GM12892 (cell line): Measurements from ENCODE around the gene CWH43. TPM values are rescaled to one million over a fixed set of nuclear protein-coding genes. Genes with fewer than 3 reads are reported as not detected.
"Not testable (repeated sequence)": the region's sequence is repeated elsewhere in the genome, so short reads cannot be mapped to it uniquely, and the experiment has no call there.

ENCODE experiments used
- DNase-seq: peaks from one replicate; pipeline ENCODE4 v3.0.0; 2011; ENCODE audit not compliant: insufficient read length
- FAIRE-seq: peaks from 2 replicates; lab custom pipeline; 2011; peaks lifted over from hg19 to GRCh38; lab: Jason Lieb, UNC
- POLR2A ChIP-seq: IDR thresholded peaks from 2 replicates; pipeline ENCODE4 v1.6.1; 2011; ENCODE audit warnings: low read depth, low read length, control low read depth
- POLR2AphosphoS5 ChIP-seq: IDR thresholded peaks from 2 replicates; pipeline ENCODE4 v1.6.1; 2011; ENCODE audit warnings: low read depth, low read length, control low read depth
- TAF1 ChIP-seq: IDR thresholded peaks from 2 replicates; pipeline ENCODE4 v1.6.1; 2011; ENCODE audit warnings: low read depth, mild to moderate bottlenecking, control low read depth, low read length, borderline replicate concordance
- polyA plus RNA-seq: library from polyadenylated mRNA; unstranded; fragments of >200 nt; gene quantifications from one replicate; pipeline ENCODE4 v1.2.1, GENCODE V29; 2012; ENCODE audit warnings: missing spikeins, inconsistent platforms; ENCODE audit not compliant: missing spikeins

The CWH43 gene
- polyA plus RNA-seq, result not detected

DNA sequence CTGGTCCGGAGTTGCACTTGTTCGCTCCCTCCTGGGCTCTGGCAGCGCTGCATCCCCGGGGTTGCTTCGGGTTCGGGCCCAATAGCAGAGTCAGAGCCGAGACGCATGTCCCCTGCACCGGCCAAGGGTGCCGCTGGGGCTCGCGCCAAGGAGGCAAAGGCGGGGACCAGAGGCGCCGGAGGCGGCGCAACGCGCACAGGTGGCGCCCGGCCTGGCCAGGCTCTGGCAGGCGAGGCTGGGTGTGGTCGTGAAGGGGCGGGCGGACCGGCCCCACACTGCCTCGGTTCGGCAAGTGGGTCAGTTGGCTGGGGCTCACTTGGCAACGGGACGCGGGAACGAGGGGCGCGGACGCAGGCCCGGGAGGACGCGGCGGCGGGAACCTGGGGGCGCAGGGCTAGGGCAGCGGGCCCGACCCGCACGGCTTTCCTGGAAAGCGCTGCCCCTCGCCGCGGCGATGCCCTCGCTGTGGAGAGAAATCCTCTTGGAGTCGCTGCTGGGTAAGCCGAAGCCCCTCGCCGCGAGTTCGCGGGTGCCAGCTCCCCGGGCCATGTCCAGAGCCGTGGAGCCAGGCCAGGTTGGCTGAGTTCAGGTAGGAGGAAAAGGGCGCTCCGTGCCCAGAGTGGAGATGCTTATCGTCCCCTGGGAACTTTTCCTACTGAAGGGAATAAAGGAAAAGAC, at the start of gene CWH43:
TSS of gene CWH43 (plus strand) at position 300 of the 678 bp plus-strand sequence. CDS start at position 455, 155 bp downstream.
- no peak for FAIRE-seq
- DNase-seq, result no peak
- TF ChIP-seq POLR2A (no peak), POLR2AphosphoS5 (no peak), TAF1 (no peak)

DNA sequence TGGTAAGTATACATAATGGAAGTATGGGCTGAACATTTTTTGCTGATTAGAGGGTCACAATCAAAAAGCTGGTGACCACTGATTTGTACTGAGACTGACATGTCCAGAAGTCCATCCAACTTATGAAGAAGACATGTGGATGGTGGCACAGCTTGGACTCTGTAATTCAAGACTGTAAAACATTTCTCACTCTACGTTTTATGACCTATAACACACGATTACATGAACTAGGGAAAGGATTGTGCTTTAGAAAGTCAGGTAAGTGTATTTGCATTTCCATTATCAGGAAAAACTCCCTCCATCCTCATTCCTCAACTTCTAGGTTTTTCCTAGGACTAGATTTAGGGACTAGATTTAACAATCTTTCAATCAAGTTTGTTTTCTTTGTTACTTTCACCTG, 49.0 kb upstream of the CWH43 start:
- DNase-seq, result no peak
- TF ChIP-seq POLR2A, result no peak
- no peak for TF ChIP-seq TAF1
- TF ChIP-seq POLR2AphosphoS5, result no peak
- no peak for FAIRE-seq

DNA sequence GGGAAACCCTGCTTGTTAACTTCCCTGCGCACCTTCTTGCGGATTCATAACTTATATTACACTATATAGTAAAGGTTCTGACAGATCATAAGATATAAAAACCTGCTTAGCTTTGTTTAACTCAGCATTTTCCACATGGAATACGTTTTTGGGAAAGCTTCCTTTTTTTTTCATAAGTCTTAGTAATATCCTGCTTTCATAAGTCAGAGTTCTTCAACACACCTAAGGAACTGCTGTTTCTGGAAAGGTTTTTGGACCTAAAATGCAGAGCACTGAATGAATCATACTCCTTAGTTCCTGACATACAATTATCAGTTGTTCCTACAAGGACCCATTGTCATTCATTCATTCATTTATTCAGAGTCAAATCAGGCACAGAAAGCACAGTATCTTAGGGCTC, 47.2 kb upstream of the CWH43 start:
- no peak for TF ChIP-seq POLR2A
- TF ChIP-seq TAF1, result no peak
- no peak for TF ChIP-seq POLR2AphosphoS5
- no peak for FAIRE-seq
- DNase-seq, result no peak

DNA sequence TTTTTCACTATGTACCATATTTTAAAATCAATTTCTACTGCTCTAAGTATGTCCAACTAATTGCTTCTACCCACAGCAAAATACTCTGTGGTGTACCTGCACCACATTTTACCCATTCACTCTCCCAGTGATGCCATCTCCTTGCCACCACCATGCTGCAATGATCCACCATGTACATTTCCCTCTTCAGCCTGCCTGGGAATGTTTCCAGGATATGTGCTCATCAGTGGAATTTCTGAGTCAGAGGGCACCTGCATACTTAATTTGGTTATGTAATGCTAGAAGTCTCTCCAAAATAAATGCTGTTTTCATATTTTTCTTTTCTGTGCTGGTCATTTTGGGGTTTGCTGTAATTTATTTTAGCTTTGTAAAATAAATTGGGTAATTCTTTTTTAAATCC, 46.3 kb upstream of the CWH43 start:
- TF ChIP-seq POLR2AphosphoS5 (no peak), POLR2A (no peak), TAF1 (no peak)
- no peak for DNase-seq
- FAIRE-seq, result no peak

DNA sequence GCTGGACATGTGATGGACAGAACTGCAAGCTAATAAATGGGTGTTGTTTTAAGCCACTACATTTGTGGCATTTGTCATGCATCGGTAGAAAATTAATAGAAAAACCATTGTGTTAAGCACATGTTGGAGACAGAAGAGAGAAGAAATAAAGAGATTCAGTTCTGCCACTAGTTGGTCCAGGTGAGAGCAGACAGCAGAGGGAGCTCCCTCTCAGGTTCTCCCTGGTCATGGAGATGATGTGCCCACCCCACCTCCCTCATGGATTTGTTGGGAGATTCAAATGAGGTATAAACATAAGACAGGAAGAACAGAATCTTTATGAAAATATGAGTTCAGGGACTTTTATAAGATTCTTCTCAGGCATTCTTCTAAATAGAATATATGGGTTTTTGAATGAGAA, 42.7 kb upstream of the CWH43 start:
- no peak for TF ChIP-seq POLR2AphosphoS5
- TF ChIP-seq TAF1, result no peak
- no peak for TF ChIP-seq POLR2A
- no peak for DNase-seq
- no peak for FAIRE-seq

DNA sequence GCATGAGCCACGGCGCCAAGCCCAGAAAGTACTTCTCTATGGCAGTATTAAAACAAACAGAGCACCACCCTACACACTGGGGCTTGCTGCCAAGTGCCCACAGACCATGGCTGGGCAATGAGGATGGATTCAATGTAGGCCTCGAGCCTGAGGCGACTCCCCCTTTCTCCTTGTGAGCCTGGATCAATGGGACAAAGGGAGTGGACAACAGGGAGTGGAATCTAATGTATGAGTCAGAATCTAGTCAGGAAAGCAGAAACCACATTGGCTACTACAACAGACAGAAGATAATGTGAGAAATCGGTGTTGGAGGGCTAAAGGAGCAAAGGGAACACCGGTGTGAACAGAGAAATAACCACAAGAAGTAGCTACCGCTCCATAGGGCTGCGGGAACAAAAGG, 41.8 kb upstream of the CWH43 start:
- TF ChIP-seq POLR2A (no peak), POLR2AphosphoS5 (no peak), TAF1 (no peak)
- FAIRE-seq (peak; percentile 5), DNase-seq (no peak)

DNA sequence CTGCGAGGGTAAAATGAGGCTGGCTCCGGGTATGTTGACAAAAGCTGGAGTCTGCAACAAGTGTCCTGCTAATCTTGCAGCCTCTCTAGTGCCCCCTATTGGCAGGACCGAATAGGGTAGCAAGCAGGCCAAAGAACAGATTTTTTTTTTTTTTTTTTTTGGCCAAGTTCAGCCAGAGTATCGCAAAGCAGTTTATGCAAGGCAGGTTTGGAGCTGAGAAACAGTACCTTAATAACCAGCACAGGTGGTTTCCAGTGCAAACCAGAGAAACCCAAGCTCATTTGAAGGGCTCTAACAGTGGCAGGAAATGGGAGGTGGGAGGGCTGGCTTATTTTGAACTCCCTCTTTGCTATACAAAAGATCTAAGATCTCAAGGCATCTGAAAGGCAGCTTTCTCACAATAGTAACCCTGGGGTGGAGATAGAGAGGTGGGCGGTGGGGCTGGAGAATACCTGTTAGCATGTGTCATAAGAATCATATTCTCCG, 41.3 kb upstream of the CWH43 start:
- TF ChIP-seq POLR2A (no peak), TAF1 (no peak), POLR2AphosphoS5 (no peak)
- FAIRE-seq (no peak), DNase-seq (no peak)

DNA sequence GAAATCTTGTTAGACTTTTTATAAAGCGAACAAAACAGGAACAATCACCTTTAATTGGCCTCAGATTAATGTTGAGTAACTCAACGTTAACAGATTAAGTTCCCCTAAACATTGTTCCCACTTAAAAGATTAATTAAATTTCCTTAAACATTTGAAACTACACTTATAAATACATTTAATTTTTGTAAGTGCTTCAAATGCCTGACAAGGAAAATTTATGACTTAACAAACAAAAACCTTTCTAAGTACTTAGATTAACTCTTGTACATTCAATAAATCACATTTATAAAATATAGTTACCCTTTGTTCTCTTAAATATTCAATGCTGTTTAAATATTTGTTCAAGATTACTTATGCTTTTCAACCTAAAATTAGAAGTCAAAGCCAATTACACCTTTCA, 40.1 kb upstream of the CWH43 start:
- FAIRE-seq (no peak), DNase-seq (no peak)
- TF ChIP-seq TAF1 (no peak), POLR2AphosphoS5 (no peak), POLR2A (no peak)

DNA sequence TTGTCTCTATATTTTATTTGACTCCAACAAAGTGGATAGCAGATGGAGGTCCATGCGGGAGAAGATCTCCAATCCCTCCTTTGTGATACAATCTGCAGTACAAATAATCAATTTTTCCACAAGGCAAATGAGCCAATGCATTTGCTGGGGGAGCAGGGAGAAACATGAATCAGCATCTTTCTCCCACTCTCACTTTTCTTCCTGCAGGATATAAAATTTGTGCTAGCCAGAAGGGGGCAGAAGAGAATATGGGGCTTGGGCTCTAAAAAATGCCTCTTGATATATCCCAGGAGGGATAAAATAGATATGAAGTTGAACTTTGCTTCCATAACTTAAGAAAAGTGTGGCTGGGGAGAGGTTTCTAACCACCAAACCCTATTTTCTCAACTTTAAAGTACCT, 38.3 kb upstream of the CWH43 start:
- no peak for DNase-seq
- no peak for FAIRE-seq
- TF ChIP-seq POLR2A (no peak), TAF1 (no peak), POLR2AphosphoS5 (no peak)

DNA sequence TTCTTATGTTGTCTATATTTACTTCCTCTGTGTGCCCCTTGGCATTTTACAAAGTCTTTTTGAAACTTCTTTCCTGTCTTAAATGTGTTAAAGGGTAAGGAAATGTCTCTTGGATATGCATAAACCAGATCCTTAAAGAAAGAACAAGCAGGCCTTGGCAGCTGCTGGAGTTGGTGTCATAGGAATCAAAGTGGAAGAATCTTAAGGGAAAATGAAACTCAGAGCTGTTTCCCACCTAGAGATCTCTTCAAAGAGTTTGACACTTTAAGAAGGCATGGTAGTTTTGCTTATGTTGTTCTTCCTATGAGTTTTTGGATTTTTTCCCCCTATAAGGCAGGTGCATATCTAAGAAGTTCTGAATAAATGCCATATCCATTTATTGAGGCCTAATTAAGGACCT, 37.0 kb upstream of the CWH43 start:
- DNase-seq, result no peak
- FAIRE-seq, result no peak
- TF ChIP-seq POLR2A (no peak), POLR2AphosphoS5 (no peak), TAF1 (no peak)

DNA sequence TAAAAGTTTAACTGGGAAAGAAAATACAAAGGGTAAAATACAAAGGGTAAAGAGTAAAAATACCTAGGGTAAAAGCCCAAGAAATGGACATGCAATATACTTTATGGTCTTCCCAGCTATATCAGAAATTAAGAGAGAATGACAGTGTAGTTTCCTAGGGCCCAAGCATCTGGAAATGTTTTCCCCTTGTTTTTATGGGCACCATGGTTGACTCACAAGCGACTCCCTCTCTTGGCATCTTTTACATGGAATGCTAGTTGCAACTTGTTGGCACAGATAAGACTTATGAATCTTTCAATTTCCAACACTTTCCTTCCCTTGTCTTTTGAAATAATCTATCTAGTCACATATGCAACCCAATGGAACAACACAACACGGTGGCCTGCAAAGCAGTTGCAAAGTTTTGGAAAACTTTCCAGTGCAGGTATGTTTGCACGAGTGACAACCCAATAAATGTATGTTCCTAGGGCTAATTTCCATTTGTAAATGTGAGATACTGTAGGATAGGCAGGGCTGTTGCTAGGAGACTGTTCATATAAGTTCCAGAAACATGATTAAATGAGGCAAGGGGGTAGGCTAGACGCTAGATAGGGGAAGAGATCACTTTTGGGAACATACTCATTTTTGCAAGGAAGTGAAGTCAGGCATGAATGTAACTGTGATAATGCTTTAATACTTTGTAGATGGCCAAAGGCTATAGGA, 36.4 kb upstream of the CWH43 start:
- TF ChIP-seq TAF1 (no peak), POLR2A (no peak), POLR2AphosphoS5 (no peak)
- FAIRE-seq (no peak), DNase-seq (no peak)

DNA sequence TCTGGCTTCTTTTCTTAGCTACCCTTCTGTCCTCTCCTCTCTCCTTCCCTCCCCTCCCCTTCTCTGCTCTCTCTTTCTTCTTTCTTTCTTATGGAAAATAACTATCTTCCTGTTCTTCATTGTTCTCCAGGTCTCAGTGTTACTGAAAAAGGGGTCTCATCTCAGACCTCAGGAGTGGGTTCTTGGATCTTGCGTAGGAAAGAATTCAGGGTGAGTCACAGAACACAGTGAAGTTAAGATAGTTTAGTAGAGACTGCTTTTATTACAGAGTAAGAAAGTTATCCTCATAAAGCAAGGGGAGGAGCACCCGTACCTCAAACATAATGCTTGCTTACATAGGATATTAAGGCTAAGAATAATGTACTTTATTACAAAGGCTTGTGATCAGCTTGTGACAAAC, 31.8 kb upstream of the CWH43 start:
- DNase-seq (no peak), FAIRE-seq (no peak)
- TF ChIP-seq POLR2AphosphoS5 (no peak), POLR2A (no peak), TAF1 (no peak)

DNA sequence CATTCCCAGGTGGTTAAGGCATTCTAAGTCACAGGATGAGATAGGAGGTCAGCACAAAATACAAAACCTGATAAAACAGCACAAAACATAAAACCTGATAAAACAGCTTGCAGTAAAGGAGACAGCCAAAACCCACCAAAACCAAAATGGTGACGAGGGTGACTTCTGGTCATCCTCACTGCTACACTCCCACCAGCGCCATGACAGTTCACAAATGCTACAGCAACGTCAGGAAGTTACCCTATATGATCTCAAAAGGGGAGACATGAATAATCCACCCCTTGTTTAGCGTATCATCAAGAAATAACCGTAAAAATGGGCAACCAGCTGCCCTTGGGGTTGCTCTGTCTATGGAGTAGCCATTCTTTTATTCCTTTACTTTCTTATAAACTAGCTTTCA, 28.7 kb upstream of the CWH43 start:
- FAIRE-seq, result not testable (repeated sequence)

More for the DNA sequence above, 28.7 kb upstream of the CWH43 start:
- DNase-seq, result not testable (repeated sequence)
